ENCODE results near the gene SYT3.

The SYT3 gene

DNA sequence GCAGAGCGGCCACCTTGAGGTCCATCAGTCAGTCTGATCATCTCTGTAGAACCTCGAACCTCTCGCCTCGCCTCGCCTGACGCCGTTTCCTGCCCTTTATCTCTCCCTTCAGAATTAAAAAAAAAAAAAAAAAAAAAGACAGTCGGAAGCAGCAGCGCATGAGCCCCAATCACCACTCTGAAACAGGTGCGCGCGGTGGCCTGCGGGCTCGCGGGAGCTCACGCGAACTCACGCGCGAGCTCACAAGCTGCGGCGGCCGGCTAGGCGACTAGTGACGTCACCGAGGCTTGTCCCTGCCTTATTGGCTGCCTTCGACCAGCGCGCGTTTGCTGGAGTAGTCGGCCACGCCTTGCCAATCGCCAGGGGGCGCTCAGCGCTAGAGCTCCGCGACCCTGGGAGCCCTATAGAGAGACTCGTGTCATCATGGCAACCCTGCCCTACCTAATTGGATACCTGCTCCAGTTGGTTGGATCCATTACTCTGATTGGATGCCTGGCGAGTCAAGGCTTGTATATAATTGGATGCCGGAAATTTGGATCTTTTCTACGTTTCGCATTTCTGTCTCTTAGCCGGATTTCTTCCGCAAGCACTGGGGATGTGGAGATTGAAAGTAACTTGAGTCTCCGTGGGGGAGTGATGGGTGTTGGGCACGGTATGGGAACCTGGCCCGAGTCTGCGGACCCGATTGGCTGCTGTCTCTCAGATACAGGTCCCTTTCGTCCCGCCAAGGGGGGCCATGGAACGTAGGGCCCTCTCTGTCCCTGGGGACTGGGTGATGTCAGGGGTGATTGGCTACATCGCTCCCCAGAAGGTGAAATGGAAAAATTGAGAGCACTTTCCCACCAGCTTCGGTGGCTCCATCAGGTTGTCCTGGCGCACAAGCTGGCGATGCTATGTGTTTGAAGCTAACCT lies 31.6 kb downstream of the SYT3 start (continued):
- TF ChIP-seq KLF1 (tag by site-specific recombination; IDR thresholded peaks at IDR 0.05) (no peak), ZNF311 (tag by site-specific recombination; IDR thresholded peaks at IDR 0.05; ENCODE audit: borderline replicate concordance) (no peak), ZSCAN30 (tag by site-specific recombination; IDR thresholded peaks at IDR 0.05) (no peak), SALL2 (tag by site-specific recombination; IDR thresholded peaks at IDR 0.05; ENCODE audit: borderline replicate concordance) (no peak), ZNF133 (tag by site-specific recombination; IDR thresholded peaks at IDR 0.05) (no peak), ZNF548 (tag by site-specific recombination; IDR thresholded peaks at IDR 0.05) (no peak), ZNF2 (tag by site-specific recombination; IDR thresholded peaks at IDR 0.05) (0 out of 2 replicates have a peak, but pooled peaks have one; percentile 34), KLF9 (tag by site-specific recombination; IDR thresholded peaks at IDR 0.05; ENCODE audit: low read depth) (no peak), ZNF843 (tag by site-specific recombination; IDR thresholded peaks at IDR 0.05) (peak; percentile 34; the same call in 1 of the 2 replicates), SP2 (tag by site-specific recombination; IDR thresholded peaks at IDR 0.05) (peak; percentile 26; the same call in 1 of the 2 replicates), EGR2 (tag by site-specific recombination; IDR thresholded peaks at IDR 0.05; ENCODE audit: low read depth) (no peak), TRIM28 (IDR thresholded peaks at IDR 0.05; ENCODE audit: borderline replicate concordance, low read length) (no peak), ZNF596 (tag by site-specific recombination; IDR thresholded peaks at IDR 0.05) (no peak), ZBTB48 (tag by site-specific recombination; IDR thresholded peaks at IDR 0.05) (no peak), ZNF768 (tag by site-specific recombination; IDR thresholded peaks at IDR 0.05) (no peak), ZNF529 (tag by site-specific recombination; IDR thresholded peaks at IDR 0.05; ENCODE audit: insufficient replicate concordance) (no peak), ZSCAN16 (tag by site-specific recombination; IDR thresholded peaks at IDR 0.05) (no peak), SP7 (tag by site-specific recombination; IDR thresholded peaks at IDR 0.05) (0 out of 2 replicates have a peak, but pooled peaks have one; percentile 25), ZNF155 (tag by site-specific recombination; IDR thresholded peaks at IDR 0.05) (no peak), SETDB1 (IDR thresholded peaks at IDR 0.05; ENCODE audit: insufficient read length, low read length) (peak; percentile 43), ZNF146 (tag by site-specific recombination; IDR thresholded peaks at IDR 0.05) (no peak), ZNF623 (tag by site-specific recombination; IDR thresholded peaks at IDR 0.05) (no peak), HOXD13 (CRISPR knock-in tag; IDR thresholded peaks at IDR 0.05; ENCODE audit: borderline replicate concordance) (no peak), GLIS2 (tag by site-specific recombination; IDR thresholded peaks at IDR 0.05) (no peak), ZNF837 (tag by site-specific recombination; IDR thresholded peaks at IDR 0.05) (no peak), ZBTB17 (tag by site-specific recombination; IDR thresholded peaks at IDR 0.05) (no peak), ZXDB (tag by site-specific recombination; IDR thresholded peaks at IDR 0.05) (no peak), ZNF37A (tag by site-specific recombination; IDR thresholded peaks at IDR 0.05) (no peak), ZNF791 (tag by site-specific recombination; IDR thresholded peaks at IDR 0.05) (no peak), ZNF585B (tag by site-specific recombination; IDR thresholded peaks at IDR 0.05) (no peak), ZNF366 (tag by site-specific recombination; conservative IDR thresholded peaks at IDR 0.05) (no peak), GLIS1 (tag by site-specific recombination; IDR thresholded peaks at IDR 0.05) (peak; percentile 28; the same call in 1 of the 2 replicates), ZNF510 (tag by site-specific recombination; IDR thresholded peaks at IDR 0.05; ENCODE audit: insufficient replicate concordance) (no peak), ZNF48 (tag by site-specific recombination; IDR thresholded peaks at IDR 0.05) (no peak)
- TF ChIP-seq, protein P1, sequence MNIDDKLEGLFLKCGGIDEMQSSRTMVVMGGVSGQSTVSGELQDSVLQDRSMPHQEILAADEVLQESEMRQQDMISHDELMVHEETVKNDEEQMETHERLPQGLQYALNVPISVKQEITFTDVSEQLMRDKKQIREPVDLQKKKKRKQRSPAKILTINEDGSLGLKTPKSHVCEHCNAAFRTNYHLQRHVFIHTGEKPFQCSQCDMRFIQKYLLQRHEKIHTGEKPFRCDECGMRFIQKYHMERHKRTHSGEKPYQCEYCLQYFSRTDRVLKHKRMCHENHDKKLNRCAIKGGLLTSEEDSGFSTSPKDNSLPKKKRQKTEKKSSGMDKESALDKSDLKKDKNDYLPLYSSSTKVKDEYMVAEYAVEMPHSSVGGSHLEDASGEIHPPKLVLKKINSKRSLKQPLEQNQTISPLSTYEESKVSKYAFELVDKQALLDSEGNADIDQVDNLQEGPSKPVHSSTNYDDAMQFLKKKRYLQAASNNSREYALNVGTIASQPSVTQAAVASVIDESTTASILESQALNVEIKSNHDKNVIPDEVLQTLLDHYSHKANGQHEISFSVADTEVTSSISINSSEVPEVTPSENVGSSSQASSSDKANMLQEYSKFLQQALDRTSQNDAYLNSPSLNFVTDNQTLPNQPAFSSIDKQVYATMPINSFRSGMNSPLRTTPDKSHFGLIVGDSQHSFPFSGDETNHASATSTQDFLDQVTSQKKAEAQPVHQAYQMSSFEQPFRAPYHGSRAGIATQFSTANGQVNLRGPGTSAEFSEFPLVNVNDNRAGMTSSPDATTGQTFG (tag by site-specific recombination; IDR thresholded peaks at IDR 0.05; ENCODE audit: borderline replicate concordance), result no peak
- TF ChIP-seq, protein P2, sequence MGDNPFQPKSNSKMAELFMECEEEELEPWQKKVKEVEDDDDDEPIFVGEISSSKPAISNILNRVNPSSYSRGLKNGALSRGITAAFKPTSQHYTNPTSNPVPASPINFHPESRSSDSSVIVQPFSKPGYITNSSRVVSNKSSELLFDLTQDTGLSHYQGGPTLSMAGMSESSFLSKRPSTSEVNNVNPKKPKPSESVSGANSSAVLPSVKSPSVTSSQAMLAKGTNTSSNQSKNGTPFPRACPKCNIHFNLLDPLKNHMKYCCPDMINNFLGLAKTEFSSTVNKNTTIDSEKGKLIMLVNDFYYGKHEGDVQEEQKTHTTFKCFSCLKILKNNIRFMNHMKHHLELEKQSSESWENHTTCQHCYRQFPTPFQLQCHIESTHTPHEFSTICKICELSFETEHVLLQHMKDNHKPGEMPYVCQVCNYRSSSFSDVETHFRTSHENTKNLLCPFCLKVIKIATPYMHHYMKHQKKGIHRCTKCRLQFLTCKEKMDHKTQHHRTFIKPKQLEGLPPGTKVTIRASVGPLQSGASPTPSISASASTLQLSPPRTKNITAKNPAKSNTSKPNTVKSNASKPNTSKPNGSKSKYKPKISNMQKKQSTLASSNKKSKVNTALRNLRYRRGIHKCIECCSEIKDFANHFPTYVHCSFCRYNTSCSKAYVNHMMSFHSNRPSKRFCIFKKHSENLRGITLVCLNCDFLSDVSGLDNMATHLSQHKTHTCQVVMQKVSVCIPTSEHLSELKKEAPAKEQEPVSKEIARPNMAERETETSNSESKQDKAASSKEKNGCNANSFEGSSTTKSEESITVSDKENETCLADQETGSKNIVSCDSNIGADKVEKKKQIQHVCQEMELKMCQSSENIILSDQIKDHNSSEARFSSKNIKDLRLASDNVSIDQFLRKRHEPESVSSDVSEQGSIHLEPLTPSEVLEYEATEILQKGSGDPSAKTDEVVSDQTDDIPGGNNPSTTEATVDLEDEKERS (tag by site-specific recombination; IDR thresholded peaks at IDR 0.05), result no peak

All from HEK293 (cell line).